GM12865 (cell line): Measurements from ENCODE around the gene OVCH1.
"Not testable (repeated sequence)": the region's sequence is repeated elsewhere in the genome, so short reads cannot be mapped to it uniquely, and the experiment has no call there.

Experiments
- DNase-seq: peaks from one replicate; pipeline ENCODE4 v3.0.0; 2010; ENCODE audit warnings: low read depth
- H3K4me3 ChIP-seq: 2 replicates; pipeline ENCODE4 v1.5.1; 2011; ENCODE audit warnings: mild to moderate bottlenecking, low read depth, low read length, control low read depth
- CTCF ChIP-seq: IDR thresholded peaks from 2 replicates; pipeline ENCODE4 v1.5.1; 2011; ENCODE audit warnings: low read length, control low read depth, low read depth, inconsistent platforms; ENCODE audit not compliant: insufficient read depth; ENCODE audit errors: missing control alignments

OVCH1 gene

GRCh38 chr12:29451888-29452287, 45.6 kb downstream of the OVCH1 start:
- TF ChIP-seq CTCF = no peak

GRCh38 chr12:29448157-29448556, 49.3 kb downstream of the OVCH1 start:
- TF ChIP-seq CTCF = no peak
- H3K4me3 ChIP-seq = no peak overlapping the region
- DNase-seq = no peak

More at GRCh38 chr12:29451888-29452287, 45.6 kb downstream of the OVCH1 start:
- DNase-seq = no peak
- H3K4me3 ChIP-seq = no peak overlapping the region

- no peak for DNase-seq
- no peak overlapping the region for H3K4me3 ChIP-seq
- TF ChIP-seq CTCF = no peak
These were observed 50.1 kb downstream of the OVCH1 start for GRCh38 chr12:29447285-29447975.

- DNase-seq = no peak
- no peak overlapping the region for H3K4me3 ChIP-seq
- TF ChIP-seq CTCF = no peak
These were observed 58.0 kb downstream of the OVCH1 start for GRCh38 chr12:29439506-29439905.

GRCh38 chr12:29438752-29439408, 58.6 kb downstream of the OVCH1 start:
- no peak for DNase-seq
- no peak for TF ChIP-seq CTCF
- no peak overlapping the region for H3K4me3 ChIP-seq

- H3K4me3 ChIP-seq = no peak overlapping the region
- TF ChIP-seq CTCF = no peak
These were observed 59.9 kb downstream of the OVCH1 start for GRCh38 chr12:29437575-29437974.

GRCh38 chr12:29436815-29437214, 60.7 kb downstream of the OVCH1 start:
- not testable (repeated sequence) for H3K4me3 ChIP-seq, DNase-seq

More at GRCh38 chr12:29437575-29437974, 59.9 kb downstream of the OVCH1 start:
- no peak for DNase-seq
